Thyroid gland (tissue), 4 donors: ENCODE results near the gene TLR9.

Experiments used
- CTCF ChIP-seq, 6 experiments: fragments of 200-600 bp in 3 of 6; fragments of 450-650 bp in 3 of 6; sonication (generic) in 3 of 6; IDR thresholded peaks; one replicate each; pipeline ENCODE4 v1.5.1; 2016 to 2019; ENCODE audit warnings: antibody characterized with exemption in 6 of 6, mild to moderate bottlenecking in 2 of 6, inconsistent platforms in 1 of 6, moderate library complexity in 1 of 6
- POLR2A ChIP-seq, 2 donors: fragments of 450-650 bp; IDR thresholded peaks; one replicate each; pipeline ENCODE4 v1.6.1; 2017; ENCODE audit warnings: antibody characterized with exemption in 2 of 2, mild to moderate bottlenecking in 2 of 2, moderate library complexity in 1 of 2

- TF ChIP-seq CTCF (IDR thresholded peaks at IDR 0.05) (no peak), POLR2A (IDR thresholded peaks at IDR 0.05) (no peak)
These were observed 15.4 kb downstream of the TLR9 start for GRCh38 chr3:52210037-52210436.
